Measurements from ENCODE around the gene GTF2H1.

The GTF2H1 gene

GRCh38 chr11:18312663-18313420 is 9.5 kb upstream of the GTF2H1 start:
- no peak for TF ChIP-seq CTCF (conservative IDR thresholded peaks at IDR 0.05)
- H3K27ac ChIP-seq: no peak overlapping the region

GRCh38 chr11:18313965-18314763 is 8.2 kb upstream of the GTF2H1 start:
- H3K27ac ChIP-seq: no peak overlapping the region

GRCh38 chr11:18314784-18315523 is 7.4 kb upstream of the GTF2H1 start:
- no peak overlapping the region for H3K27ac ChIP-seq
- TF ChIP-seq CTCF (conservative IDR thresholded peaks at IDR 0.05) (no peak), ZFX (IDR thresholded peaks at IDR 0.05) (no peak)

More at GRCh38 chr11:18313965-18314763, 8.2 kb upstream of the GTF2H1 start:
- TF ChIP-seq CTCF (conservative IDR thresholded peaks at IDR 0.05) (no peak), ZFX (IDR thresholded peaks at IDR 0.05) (no peak)

- TF ChIP-seq ZFX (IDR thresholded peaks at IDR 0.05) (no peak), CTCF (conservative IDR thresholded peaks at IDR 0.05) (no peak)
- no peak overlapping the region for H3K27ac ChIP-seq
Observed at GRCh38 chr11:18315893-18316292, 6.5 kb upstream of the GTF2H1 start.

- TF ChIP-seq ZFX (IDR thresholded peaks at IDR 0.05) (no peak), CTCF (conservative IDR thresholded peaks at IDR 0.05) (no peak)
- H3K27ac ChIP-seq: no peak overlapping the region
Observed at GRCh38 chr11:18317551-18317950, 4.8 kb upstream of the GTF2H1 start.

- no peak overlapping the region for H3K27ac ChIP-seq
- TF ChIP-seq ZFX (IDR thresholded peaks at IDR 0.05): no peak
- TF ChIP-seq CTCF (conservative IDR thresholded peaks at IDR 0.05): no peak
Observed at GRCh38 chr11:18319914-18320313, 2.5 kb upstream of the GTF2H1 start.
